C4-2B (cell line): ENCODE data around the gene MESD.

ENCODE experiments used
- CTCF ChIP-seq: fragments of 450-650 bp; conservative IDR thresholded peaks from 2 replicates; pipeline ENCODE4 v1.5.1; 2017; ENCODE audit warnings: mild to moderate bottlenecking
- ZFX ChIP-seq: fragments of 450-650 bp; IDR thresholded peaks from 2 replicates; pipeline ENCODE4 v1.6.1; 2017

- TF ChIP-seq CTCF (no peak), ZFX (no peak)
Observed at GRCh38 chr15:80924278-80924677, 65.3 kb downstream of the MESD start.
